HG02973 (cell line): ENCODE measurements around the gene ADAM8.
"Not testable (repeated sequence)": the region's sequence is repeated elsewhere in the genome, so short reads cannot be mapped to it uniquely, and the experiment has no call there.

Experiments used
- ATAC-seq: cut with Tn5 transposase; IDR thresholded peaks from one replicate; pipeline ENCODE4 v1.9.1; 2021; ENCODE audit warnings: moderate library complexity; ENCODE audit not compliant: unreplicated experiment

ADAM8 gene

DNA sequence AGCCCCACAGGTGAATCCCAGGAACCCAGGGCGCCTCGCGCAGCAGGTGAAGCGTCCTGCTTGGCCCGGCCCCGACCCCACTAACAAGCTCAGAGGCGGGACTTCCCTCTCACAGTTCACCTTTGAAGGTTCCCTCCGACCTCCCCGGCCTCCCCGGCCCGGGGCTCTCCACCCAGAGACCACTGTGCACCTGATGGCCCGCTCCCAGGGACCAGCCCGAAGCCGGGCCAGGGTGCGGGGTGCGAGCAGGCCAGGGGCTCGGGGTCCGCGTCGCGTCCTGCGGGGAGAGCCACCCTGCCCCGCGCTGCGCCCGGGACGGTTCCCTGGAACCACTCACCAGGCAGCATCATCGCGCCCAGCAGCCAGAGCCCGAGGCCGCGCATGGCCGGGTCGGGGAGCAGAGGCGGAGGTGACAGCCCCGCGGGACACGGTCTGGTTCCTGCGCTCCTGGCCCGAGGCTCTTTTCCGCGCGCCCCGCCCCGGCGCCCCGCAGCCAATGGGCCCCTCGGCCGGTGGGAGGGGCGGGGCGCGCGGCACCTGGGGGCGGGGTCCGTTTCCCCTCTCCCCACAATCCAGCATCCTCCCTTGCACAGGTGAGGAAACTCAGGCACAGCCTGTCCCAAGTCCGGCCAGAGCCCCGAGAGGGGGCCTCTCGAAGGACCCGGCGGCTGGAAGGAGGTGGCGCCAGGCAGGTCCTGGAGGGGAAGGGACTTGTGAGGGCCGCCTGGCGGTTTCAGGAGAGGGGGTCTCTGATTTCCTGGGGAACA, at the start of gene ADAM8:
TSS of gene ADAM8 (minus strand) at position 434 of the 767 bp plus-strand sequence. CDS start at position 383, 51 bp downstream.
- ATAC-seq = peak; percentile 43

DNA sequence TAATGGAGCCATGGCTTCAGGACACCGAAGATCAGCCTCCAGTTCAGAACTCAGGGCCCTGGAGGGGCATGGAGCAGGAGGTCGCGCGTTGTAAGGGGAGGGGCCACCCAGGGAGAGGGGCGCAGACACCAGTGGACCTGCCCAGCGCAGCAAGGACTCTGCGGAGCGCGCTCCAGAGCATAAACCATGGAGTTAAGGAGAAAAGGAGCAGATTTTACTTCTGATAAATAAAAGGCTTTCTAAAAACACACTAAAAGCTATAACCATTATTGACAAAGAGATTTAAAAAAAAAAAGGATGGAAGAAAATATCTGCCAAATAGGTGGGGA, 49.5 kb upstream of the ADAM8 start:
- no peak for ATAC-seq

DNA sequence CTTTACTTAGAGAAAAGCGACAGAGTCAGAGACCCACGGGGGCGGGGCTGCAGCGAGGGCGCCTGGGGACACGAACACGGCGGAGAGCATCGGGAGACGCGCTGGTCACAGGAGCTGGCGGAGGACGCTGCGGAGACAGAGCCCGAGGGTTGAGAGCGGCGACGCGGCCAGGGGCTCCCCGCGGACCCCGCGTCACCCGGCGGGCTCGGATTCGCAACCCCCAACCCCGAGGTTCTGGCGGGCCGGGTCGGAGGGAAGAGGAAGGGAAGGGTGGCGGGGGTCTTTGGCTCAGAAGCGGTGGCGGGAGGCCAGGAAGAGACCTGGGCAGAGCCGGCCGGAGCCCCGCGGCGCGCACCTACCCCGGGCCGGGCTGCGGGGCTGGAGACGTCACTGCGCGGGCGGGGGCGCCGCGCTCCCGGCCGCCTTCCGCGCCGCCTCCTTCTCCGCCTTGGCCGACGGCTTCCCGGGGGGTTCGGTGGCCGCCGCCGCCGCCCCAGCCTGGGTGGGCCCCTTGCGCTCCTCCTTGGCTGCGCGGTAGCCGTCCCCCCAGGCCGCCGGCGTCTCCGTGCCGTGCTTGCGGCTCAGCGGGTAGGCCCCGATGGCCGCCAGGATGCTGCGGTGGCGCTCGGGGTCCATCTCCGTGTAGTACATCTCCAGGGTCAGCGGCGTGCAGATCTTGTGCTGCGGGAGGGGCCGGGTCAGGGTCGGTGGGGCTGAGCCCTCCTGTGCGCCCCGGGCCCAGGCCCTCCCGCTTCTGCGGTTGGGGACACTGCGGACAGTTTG, 49.0 kb upstream of the ADAM8 start:
- ATAC-seq = no peak

DNA sequence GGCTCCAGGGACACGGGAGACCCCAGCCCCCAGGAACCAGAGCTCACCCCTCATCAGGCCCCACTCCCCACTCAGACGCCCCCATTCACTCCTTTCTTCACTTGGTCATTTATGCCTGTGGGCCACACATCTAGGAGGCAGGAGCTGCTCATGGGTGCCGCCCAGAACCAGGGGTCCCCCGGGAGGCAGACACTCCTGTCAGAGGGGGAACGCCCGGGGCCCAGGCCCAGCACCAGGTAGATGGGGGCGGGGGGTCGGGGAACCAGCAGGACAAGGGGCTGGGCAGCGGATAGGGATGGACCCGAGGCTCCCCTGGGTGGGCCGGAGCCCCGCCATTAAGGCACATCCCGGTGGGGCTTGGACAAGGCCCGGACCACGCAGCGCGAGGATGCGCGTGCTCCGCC, 48.2 kb upstream of the ADAM8 start:
- no peak for ATAC-seq

DNA sequence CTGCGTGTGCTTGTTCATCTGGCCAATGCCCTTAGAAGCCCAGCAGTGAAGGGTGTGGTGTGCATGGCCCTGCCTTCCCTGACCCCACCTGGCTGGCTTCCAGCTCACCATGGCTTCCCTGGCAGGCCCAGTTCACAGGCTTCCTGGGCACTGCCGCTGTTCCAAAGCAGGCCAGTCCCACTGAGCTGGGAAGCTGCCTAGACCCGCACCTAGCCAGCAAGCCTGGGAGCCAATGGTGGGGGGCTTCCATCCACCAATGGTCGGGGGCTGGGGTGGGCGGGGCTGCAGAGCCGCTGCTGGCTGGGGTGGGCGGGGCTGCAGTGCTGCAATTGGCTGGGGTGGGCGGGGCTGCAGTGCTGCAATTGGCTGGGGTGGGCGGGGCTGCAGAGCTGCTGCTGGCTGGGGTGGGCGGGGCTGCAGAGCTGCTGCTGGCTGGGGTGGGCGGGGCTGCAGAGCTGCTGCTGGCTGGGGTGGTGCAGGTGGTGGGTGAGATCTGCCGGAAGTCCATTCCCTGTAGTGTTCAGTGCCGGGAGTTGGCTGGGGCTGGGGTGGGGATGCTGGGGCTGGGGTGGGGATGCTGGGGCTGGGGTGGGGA, 47.6 kb upstream of the ADAM8 start:
- ATAC-seq = no peak

DNA sequence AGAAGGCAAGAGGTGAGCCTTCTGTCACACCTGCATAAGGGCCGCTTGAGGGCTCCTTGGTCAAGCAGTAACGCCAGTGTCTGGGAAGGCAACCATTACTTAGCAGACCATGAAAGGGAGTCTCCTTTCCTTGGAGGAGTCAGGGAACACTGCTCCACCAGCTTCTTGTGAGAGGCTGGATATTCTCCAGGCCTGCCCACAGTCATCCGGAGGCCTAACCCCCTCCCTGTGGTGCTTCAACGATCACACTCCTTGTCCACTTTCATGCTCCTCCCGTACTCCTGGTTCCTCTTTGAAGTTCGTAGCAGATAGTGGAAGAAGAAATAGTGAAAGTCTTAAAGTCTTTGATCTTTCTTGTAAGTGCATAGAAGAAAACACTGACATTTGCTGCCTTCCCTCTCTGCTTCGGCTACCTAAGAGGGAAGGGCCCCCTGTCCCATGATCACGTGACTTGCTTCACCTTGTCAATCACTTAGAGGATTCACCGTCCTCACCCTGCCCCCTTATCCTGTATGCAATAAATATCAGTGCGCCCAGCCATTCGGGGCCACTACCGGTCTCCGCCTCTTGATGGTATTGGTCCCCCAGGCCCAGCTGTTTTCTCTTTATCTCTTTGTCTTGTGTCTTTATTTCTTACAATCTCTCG, 45.5 kb upstream of the ADAM8 start:
- not testable (repeated sequence) for ATAC-seq

DNA sequence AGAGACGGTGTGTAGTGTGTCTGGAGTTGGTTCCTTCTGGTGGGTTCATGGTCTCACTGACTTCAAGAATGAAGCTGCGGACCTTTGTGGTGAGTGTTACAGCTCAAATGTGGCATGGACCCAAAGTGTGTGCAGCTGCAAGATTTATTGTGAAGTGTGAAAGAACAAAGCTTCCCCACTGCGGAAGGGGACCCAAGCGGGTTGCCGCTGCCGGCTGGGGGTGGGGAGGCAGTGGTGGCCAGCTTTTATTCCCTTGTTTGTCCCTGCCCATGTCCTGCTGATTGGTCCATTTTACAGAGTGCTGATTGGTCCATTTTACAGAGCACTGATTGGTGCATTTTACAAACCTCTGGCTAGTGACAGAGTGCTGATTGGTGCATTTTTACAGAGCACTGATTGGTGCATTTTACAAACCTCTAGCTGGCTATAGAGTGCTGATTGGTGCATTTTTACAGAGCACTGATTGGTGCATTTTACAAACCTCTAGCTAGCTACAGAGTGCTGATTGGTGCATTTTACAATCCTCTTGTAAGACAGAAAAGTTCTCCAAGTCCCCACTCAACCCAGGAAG, 44.3 kb upstream of the ADAM8 start:
- ATAC-seq = not testable (repeated sequence)

DNA sequence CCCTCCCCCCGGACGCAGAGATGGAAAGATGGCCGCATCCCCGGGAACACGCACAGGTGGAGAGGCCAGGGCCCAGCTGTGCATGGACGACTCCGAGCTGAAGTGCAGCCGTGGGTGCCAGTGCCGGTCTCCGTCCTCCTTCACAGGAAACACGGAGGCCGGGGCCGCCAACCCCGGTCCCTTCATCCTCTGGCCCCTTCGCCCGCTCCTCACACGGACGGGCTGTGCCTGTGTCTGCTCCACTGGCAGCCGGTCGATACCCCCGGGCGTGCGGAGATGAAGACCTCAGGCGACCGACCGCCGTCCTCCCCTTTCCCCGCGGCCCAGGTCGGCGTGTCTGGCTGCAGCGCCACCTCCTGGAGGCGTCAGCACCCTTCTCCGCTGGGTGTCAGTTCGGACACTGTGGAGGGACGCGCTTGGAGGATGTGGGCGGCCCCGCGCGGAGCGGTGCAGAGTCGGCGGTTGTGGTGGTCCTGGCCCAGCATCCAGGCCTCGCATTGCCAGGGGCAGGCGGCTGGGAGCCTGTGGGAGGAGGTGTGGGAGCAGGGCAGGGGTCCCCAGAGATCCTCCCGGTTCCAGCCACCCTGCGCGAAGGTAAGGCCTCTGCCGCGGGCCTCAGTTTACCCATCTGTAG, 41.9 kb upstream of the ADAM8 start:
- peak; percentile 73 for ATAC-seq

DNA sequence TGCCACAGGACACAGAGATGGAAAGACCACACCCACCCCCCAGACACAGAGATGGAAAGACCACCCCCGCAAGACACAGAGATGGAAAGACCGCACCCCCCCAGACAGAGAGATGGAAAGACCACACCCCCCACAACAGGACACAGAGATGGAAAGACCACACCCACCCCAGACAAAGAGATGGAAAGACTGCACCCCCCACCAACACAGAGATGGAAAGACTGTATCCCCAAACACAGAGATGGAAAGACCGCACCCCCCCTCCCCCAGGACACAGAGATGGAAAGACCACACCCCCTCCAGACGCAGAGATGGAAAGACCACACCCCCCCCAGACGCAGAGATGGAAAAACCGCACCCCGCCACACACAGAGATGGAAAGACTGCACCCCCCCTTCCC, 40.1 kb upstream of the ADAM8 start:
- no peak for ATAC-seq

DNA sequence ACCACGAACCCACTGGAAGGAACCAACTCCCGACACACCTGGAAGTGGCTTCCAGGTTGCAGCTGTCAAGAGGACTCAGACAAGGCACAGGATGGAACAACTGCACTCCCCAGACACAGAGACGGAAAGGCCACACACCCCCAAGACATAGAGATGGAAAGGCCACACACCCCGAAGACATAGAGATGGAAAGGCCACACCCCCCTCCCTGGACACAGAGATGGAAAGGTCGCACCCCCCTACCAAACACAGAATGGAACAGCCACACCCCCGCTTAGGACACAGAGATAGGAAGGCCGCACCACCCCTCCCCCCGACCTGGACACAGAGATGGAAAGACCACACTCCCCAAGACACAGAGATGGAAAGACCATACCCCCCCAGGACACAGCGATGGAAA, 39.6 kb upstream of the ADAM8 start:
- ATAC-seq = no peak

DNA sequence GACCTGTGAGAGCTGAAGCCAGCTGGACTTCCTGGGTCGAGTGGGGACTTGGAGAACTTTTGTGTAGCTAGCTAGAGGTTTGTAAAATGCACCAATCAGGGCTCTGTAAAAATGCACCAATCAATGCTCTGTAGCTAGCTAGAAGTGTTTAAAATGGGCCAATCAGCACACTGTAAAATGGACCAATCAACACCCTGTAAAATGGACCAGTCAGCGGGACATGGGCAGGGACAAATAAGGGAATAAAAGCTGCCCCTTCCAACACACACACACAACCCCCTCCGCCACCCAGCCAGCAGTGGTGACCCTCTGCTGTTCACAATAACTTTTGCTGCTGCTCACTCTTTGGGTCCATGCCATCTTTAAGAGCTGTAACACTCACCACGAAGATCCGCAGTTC, 39.2 kb upstream of the ADAM8 start:
- ATAC-seq = no peak

DNA sequence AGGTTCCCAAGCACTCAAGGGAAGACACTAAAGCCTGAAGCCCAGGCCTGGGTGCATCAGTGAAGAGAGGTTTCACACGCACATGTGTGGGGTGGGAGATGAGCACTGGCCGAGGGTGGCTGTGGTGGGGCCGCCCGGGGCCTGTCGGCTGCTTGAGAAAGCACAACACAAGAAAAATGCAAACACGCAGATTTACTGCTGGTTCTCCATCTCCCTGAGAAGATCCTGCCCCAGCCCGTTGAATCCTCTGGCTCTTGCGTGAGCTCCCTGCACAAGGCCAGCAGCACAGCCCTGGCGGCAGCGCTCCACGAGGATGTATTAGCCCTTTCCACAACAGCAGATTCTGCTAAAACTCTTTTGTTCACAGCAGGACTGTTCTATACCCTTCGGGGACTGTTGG, 38.2 kb upstream of the ADAM8 start:
- ATAC-seq = no peak

DNA sequence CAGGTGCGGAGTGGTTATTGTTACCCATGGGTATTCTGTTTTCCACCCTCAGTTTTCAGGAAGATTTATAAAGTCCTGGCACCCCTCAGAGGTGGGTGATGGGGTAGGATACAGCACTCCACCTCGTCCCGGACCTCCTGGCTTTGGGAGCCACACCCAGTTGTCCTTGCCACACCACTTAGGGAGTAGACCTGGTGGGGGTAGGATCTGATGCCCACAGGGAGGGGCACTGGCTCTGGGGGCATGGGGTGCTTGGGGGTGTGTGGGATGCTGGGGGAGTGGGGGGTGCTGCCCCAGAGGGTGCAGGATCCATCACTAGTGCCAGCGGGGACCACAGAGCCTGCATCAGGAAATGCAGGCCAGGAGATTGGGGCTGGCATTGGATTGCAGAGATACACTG, 36.5 kb upstream of the ADAM8 start:
- no peak for ATAC-seq

DNA sequence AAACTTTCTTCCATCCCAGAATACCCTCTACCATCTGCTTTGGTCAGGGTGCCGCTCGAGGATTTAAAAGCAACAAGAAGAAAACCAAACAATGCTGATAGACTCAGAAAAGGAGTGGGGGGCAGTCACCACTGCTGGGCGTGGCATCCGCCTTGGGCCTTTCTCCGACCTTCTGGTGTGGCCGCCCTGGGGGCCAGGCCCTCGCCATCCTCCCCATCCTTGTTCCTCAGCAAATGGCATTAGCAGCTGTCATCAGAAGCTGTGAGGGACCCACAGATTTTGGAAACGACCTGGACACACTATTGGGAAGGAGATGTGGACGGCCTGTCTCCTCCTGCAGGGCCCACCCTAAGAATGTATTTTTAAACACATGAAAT, 36.1 kb upstream of the ADAM8 start:
- no peak for ATAC-seq

DNA sequence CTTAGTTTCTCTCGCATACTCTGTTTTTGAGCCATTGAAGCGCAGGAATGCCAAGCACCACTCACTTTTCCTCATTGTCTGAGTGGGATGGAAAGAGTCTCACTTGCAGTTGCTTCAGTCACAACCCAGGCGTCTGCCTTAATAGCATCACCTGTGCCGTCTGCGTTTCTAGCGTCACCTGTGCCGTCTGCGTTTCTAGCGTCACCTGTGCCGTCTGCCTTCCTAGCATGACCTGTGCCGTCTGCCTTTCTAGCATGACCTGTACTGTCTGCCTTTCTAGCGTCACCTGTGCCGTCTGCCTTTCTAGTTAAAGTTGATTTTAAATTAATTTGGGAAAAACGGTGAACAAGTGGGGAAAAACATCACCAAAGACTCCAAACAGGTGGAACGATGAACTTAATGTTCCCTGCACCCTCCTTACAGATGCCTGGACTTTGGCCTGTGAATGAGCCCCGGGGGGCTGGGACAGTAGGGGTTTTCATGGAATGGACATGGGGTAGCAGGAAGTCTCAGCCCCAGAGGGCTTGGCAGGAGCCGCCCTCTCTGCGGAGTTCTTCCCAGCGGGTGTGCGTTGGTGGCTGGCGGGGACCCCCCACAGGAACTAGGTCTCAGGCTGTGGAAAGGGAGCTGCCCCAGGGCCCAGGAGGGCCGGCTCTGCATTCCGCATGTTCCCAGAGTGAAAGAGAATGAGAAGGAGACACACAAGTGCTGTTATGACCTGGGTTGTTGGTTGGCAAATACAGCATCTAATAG, 35.5 kb upstream of the ADAM8 start:
- no peak for ATAC-seq

DNA sequence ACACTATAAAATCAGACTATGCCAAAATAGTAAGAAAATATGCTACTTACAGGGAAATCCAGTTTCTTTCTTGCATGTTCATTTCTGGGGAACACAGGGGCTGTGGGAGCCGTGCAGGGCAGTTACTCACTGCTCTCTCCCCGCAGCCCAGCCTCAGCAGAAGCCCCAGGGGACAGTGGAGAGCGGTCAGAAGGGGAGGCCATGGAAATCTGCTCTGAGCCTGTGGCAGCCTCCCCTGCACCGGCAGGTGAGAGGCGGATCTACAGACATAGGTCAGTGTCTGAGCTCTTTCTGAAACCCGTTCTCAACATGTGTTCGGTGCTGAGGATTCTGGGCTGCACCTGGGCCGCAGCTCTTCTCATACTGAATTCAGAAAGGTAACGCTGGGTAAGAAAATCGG, 34.9 kb upstream of the ADAM8 start:
- ATAC-seq = no peak

DNA sequence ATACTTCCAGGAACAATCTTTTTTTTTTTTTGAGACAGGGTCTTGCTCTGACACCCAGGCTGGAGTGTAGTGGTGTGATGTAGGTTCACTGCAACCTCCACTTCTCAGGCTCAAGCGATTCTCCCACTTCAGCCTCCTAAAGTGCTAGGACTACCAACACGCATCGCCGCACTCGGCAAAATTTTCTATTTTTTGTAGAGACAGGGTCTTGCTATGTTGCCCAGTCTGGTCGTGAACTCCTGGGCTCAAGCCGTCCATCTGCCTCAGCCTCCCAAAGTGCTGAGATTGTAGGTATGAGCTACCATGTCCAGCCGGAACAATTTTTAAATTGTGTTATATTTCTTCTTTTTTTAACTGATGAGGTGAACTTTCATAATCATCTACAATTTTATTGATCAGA, 34.1 kb upstream of the ADAM8 start:
- no peak for ATAC-seq

DNA sequence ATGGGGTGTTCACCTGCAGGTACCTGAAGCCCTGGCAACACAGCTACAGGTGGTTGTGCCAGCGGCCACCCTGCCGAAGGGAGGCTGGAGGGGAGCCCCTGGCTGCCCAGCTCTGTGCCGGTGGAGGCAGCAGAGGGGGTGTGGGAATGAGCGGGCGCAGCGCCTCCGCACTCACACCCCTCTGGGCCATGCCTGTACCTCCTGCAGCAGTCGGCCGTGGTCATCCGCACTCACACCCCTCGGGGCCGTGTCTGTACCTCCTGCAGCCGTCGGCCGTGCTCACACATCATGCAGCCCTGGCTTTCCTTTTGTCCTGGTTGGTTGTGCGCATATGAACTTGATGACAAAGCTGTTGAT, 33.7 kb upstream of the ADAM8 start:
- ATAC-seq = no peak

DNA sequence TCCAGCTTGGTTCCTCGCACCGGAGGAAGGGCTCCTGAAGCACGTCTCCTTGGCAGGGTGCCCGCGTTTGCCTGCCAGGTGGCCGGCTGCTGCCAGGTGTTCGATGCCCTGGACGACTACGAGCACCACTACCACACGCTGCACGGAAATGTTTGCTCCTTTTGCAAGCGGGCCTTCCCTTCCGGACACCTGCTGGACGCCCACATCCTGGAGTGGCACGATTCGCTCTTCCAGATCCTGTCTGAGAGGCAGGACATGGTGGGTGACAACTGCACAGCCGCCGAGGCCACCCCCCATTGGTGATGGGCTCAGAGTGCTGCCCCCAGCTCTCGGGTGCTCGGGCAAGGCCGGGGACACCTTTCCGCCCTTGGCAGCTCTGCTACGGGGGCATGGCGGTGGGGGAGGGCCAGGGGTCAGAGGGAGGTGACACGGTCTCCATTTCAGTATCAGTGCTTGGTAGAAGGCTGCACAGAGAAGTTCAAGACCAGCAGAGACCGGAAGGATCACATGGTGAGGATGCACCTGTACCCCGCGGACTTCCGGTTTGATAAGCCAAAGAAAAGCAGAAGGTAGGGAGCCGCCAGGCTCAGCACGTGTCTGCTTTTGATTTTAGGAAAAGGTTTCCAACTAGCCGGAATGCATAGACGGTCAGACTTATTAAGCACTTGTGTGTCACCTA, 33.2 kb upstream of the ADAM8 start:
- ATAC-seq = no peak
